ENCODE results near the gene TFDP2.
A peak's percentile ranks its signal among the peaks of the same experiment; 100 is the strongest.
"Not testable (repeated sequence)": the region's sequence is repeated elsewhere in the genome, so short reads cannot be mapped to it uniquely, and the experiment has no call there.

The TFDP2 gene

GRCh38 chr3:142148792-142149672 lies at the start of gene TFDP2:
TSS of gene TFDP2 (minus strand) at chr3:142149544. CDS start at chr3:142101749, 47,795 bp downstream.
- peak; percentile 94 for DNase-seq

DNA sequence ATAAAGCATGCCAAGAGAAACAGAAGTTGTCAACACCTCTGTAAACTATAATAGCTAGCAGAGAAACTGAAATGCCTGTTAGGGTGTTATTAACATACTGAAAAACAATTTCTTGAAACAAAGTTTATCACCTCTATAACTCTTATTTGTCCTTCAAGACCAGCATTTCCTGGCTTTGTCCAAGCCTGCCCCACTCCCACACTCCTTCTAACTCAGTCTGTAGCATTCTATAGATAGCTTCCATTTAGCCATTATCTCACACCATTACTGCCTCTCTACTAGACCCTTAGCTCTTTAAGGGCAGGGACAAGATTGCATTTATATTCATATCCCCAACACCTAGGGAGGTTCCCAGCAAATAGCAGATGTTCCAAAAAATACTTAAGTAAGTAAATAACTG lies 39.5 kb upstream of the TFDP2 start:
- no peak for DNase-seq

DNA sequence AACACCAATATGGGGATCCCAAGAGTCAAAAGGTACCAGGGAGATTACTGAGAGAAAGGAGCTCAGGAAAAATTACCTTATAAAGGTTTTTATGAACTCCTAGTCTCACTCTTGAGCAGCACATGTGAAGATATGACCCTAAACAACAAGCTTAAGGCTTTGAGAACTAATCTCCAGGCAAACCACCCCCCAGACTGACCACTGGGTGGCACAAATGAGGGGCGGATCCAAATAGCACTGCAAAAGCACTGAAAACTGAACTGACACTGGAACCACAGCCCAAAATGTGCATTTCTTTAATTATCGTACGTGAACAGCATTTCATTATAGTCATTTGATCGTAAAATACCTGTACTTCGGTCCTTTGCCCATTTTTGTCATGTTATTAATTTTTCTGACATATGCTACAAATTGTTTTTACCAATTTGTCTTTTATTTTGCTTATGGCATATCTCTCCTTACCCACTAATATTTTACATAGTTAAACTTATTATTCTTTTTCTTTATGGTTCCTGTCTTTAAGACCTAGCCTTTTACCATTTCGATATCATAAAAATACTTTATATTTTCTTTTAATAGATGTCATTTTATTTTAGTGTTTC lies 31.5 kb upstream of the TFDP2 start:
- no peak for DNase-seq

GRCh38 chr3:142175478-142175877 lies 26.1 kb upstream of the TFDP2 start:
- DNase-seq = no peak

GRCh38 chr3:142174559-142174958 lies 25.2 kb upstream of the TFDP2 start:
- no peak for DNase-seq

- DNase-seq = no peak
These were observed 19.2 kb upstream of the TFDP2 start for GRCh38 chr3:142168514-142168913.

DNA sequence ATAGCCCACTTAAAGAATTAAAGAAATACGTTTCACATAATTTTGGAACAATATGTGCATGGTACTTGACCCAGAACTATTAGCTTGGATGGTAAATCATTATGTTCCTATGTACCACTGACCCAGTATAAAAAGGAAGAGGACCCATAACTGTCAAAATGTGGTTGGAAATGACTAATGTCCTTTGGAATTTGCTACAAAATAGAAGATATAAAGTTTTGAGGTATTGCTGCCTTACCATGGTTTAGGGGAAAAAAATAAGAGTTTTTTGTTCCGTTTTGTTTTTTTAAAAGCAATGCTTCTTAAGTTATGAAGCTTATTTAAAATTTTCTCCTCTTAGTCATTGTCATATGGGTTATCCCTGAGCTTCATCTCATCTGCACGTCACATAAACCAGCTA lies 15.8 kb upstream of the TFDP2 start:
- DNase-seq = no peak

- DNase-seq = no peak
These were observed 9.9 kb upstream of the TFDP2 start for GRCh38 chr3:142159083-142159740.

- no peak for DNase-seq
These were observed 4.8 kb upstream of the TFDP2 start for GRCh38 chr3:142154186-142154585.

GRCh38 chr3:142152384-142152783 lies 3.0 kb upstream of the TFDP2 start:
- no peak for DNase-seq

DNA sequence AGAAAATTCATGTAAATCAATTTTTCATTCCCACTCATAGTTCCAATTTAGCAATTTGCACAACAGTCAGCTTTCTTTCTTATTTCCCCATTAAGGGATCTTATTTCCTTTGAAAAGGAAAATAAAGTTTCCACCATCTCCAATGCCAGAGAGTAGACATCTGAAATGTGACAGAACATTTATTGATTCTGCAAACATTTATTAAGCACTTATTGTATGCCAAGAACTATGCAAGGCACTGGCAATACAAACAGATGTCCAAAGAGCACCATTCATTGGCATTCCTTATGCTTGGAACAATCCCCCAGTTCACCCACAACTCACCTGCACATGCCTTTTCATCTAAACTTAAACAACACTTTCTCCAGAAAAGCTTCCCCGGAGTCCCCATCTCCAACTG lies 2.5 kb upstream of the TFDP2 start:
- no peak for DNase-seq

GRCh38 chr3:142151240-142151639 lies 1.9 kb upstream of the TFDP2 start:
- DNase-seq = no peak

GRCh38 chr3:142150271-142150670 lies 927 bp upstream of the TFDP2 start:
- DNase-seq = no peak

GRCh38 chr3:142149673-142149992 lies 289 bp upstream of the TFDP2 start:
- DNase-seq = no peak

DNA sequence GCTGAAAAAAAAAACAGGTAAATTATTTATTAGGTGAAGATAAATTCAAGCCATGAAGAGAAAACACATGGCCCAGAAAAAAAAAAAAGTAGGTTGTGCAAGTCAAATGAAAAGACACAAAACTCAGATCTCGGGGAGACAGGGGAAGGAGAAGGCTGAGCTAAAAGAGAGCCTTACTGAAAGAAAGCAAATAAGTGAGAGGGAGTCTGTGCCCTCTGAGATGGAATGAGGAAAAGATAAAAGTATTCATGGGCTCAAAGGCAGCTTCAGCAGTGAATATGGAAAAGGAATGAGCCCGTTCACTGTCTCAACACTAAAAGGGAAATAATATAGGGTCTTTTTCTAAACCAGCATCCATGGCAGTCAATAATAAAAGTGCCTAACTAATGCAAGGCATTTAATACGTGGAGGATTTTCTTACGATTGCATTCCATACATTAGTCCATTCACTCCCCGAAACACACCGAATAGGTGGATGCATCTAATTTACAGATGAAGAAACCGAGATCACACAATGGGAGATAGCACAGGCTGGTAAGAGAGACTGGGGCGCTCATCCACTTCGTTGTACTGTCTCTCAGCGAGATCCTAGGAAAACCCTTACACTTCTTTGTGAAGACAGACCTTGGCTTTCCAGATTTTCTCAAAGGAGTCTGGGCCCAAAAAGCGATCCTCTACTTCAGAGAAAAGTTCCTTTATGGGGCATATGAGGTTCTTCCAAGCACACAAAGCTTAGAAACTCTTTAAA lies 1.1 kb downstream of the TFDP2 start:
- no peak for DNase-seq

- DNase-seq = not testable (repeated sequence)
These were observed 4.8 kb downstream of the TFDP2 start for GRCh38 chr3:142144587-142144986.

GRCh38 chr3:142140608-142141285 lies 8.6 kb downstream of the TFDP2 start:
- DNase-seq = not testable (repeated sequence)

DNA sequence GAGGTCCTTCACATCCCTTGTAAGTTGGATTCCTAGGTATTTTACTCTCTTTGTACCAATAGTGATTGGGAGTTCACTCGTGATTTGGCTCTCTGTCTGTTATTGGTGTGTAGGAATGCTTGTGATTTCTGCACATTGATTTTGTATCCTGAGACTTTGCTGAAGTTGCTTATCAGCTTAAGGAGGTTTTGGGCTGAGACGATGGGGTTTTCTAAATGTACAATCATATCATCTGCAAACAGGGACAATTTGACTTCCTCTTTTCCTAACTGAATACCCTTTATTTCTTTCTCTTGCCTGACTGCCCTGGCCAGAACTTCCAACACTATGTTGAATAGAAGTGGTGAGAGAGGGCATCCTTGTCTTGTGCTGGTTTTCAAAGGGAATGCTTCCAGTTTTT lies 12.3 kb downstream of the TFDP2 start:
- not testable (repeated sequence) for DNase-seq

GRCh38 chr3:142134799-142135325 lies 14.5 kb downstream of the TFDP2 start:
- no peak for DNase-seq

- no peak for DNase-seq
These were observed 19.7 kb downstream of the TFDP2 start for GRCh38 chr3:142129516-142130171.

GRCh38 chr3:142127941-142128658 lies 21.2 kb downstream of the TFDP2 start:
- DNase-seq = no peak

Measured in left hindlimb (tissue), 1 donor.